HG02571 (cell line): ENCODE results near the gene ALK.
A peak's percentile ranks its signal among the peaks of the same experiment; 100 is the strongest.

Experiments
- ATAC-seq: cut with Tn5 transposase; IDR thresholded peaks from one replicate; pipeline ENCODE4 v1.9.1; 2021; ENCODE audit warnings: mild to moderate bottlenecking, moderate library complexity; ENCODE audit not compliant: unreplicated experiment

ALK gene

DNA sequence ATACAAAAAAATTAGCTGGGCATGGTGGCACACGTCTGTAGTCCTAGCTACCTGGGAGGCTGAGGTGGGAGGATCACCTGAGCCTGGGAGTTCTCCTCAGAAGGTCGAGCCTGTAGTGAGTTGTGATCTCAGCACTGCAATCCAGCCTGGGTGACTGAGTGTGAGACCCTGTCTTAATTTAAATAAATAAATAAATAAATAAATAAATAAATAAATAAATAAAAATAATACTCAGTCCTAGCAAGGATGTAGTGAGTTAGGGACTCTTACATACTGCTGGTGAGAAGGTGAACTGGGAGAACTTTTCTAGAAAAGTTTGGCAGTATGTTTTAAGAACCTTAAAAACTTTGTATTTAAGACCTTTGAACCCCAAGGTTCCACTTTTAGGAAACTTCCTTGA, 576.1 kb downstream of the ALK start:
- no peak for ATAC-seq

DNA sequence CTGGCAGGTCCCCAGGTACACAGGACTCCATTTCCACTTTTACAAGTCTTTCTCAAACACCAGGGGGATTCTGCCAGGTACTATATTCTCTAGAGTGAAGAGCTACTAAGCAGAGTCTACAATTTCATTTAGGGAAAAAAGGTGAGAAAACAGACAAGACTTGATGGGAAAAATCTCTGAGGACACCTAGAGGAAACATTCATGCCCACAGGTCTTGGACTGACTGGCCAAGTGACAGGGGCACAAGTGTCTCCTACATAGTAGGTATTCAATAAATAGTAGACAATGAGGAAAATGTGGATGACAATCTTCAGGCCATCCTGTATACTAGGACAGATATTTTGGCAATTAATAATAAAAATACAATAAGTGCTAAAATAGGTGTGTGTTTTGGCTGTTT, 577.6 kb downstream of the ALK start:
- ATAC-seq = no peak

GRCh38 chr2:29336341-29337241, 584.8 kb downstream of the ALK start:
- no peak for ATAC-seq

DNA sequence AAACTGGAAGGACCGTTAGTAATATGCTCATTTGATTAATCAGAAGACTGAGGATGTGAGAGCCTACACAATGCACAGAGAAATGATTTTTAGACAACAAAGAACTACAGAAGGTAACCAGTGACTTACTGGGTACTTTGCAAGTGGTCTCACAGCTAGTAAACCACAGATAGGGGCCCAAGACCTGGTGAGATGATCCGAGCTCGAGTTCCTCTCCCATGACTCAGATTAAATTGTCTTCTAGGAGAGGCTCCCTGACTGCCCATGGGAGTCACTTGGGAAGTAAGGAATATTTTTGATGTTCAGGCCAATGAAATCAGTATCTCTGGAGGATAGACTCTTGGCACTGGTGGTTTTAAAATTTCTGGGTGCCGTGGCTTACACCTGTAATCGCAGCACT, 586.0 kb downstream of the ALK start:
- ATAC-seq = no peak

DNA sequence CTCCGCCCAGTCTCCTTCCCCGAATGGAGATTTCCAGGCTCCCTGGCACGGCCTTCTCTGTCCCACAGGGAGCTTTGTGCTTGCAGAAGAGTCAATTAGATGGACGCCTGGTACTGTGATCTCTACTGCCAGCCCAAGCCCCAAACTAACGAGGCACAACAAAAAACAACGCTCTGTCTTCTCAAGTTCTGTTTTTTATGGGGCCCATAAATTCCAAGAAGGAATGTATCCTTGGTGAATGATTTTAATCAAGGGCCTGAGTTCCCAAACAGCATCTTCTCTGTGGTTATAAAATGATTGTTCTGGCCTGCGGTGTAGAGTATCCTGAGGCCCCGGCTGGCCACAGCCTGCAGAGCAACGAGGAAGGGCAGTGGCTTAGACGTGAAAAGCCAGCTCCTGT, 586.7 kb downstream of the ALK start:
- ATAC-seq = no peak

- ATAC-seq = no peak
Measured at GRCh38 chr2:29332540-29332939, 588.8 kb downstream of the ALK start.

GRCh38 chr2:29329899-29330298, 591.5 kb downstream of the ALK start:
- ATAC-seq = no peak

GRCh38 chr2:29326926-29327325, 594.5 kb downstream of the ALK start:
- ATAC-seq = no peak

DNA sequence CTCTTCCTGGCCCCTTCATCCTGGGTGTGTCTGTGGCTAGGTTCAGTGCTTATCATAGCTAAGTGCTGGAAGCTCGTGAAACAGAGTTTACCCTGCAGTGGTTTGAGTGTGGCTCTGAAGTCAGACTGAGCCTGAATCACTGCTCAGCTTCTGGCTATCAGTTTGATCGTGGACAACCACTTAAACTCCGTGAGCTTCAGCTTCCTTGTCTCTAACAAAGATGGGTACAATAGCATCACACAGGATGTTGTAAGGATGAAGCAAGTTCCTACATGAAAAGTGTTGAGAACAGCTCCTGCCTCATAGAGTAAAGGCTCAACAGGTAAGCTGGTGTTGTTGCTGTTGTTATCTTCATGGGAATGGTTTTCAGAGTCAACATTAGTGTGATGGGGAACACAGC, 595.8 kb downstream of the ALK start:
- ATAC-seq = no peak

GRCh38 chr2:29323961-29324360, 597.4 kb downstream of the ALK start:
- no peak for ATAC-seq

DNA sequence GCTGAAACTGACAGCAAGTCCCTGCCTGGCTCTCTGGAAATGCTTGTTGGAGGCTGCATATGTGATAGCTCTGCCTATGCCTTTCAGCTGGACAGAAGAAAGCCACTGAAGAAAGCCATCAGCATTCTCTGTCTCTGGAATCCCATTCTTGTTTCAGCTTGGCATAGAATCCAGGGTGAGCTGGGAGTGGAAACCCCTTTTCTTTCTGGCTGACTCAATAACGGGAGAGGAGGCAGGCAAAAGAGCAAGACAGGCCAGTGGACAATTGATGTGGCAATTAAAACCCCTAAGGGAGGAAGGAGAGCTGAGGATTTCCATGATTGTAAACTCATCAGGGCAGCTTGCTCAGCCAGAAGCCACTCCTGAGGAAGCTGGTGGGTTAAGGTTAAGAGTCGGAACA, 598.1 kb downstream of the ALK start:
- ATAC-seq = no peak

- no peak for ATAC-seq
Measured at GRCh38 chr2:29322011-29322410, 599.4 kb downstream of the ALK start.

GRCh38 chr2:29317801-29318485, 603.4 kb downstream of the ALK start:
- ATAC-seq = no peak

DNA sequence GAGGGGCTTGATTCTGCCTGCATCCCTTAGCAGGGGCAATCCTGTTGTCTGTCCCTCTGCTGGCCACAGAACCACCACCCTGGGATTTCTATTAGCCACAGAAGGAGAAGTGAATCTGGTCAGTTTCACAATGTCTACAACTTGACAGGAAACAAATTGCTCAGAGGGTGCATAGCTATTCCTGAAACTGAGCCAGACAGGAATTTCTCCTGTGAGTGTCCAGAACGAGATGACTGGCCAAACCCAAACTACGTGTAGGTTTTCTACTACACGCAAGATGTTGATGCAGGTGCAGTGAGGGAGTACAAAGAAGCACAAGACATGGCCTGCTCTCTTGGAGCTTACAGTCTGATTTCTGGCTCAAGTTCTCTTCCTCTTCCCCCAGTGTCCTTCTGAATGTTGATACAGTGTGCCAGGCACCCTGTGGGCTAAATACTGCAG, 604.3 kb downstream of the ALK start:
- ATAC-seq = no peak

DNA sequence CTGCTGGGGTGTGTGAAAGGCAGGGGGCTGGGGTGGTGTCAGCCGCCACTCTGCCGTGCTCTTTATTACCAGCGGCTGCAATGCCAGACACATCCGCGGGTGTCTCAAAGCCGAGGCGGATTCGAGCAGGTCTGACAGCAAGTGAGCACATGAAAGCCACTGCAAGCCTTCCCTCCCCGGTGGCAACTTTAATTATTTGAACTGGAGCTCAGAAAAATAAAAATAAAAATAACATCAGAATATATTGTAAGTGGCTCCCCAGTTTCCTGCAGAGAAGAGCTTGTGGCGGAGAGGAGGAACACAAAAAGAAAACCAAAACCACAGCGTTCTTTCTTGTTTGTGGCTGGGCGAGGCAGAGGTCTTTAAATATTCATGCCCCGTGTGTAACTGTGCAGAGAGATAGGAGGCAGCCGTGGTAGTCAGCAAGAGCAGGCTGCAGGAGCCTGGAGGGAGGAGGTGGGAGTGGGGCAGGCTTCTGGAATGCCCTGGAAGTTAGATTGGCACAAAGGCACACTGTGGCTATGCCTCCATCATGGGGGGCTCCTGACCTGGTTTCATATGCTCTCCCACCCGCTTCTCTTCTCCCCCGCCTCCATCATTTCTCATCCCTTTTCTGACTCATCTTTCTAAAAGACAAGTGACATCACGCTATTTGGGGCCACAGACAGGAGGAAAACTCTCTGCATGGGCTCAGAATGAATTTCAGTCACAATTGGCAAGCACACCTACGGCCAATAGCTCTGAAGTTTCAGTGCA, 606.4 kb downstream of the ALK start:
- ATAC-seq = peak; percentile 80

GRCh38 chr2:29311458-29311857, 609.9 kb downstream of the ALK start:
- no peak for ATAC-seq

- no peak for ATAC-seq
Measured at GRCh38 chr2:29310650-29311348, 610.6 kb downstream of the ALK start.

GRCh38 chr2:29309090-29310029, 612.0 kb downstream of the ALK start:
- ATAC-seq = no peak

- ATAC-seq = no peak
Measured at GRCh38 chr2:29308366-29308765, 613.0 kb downstream of the ALK start.

DNA sequence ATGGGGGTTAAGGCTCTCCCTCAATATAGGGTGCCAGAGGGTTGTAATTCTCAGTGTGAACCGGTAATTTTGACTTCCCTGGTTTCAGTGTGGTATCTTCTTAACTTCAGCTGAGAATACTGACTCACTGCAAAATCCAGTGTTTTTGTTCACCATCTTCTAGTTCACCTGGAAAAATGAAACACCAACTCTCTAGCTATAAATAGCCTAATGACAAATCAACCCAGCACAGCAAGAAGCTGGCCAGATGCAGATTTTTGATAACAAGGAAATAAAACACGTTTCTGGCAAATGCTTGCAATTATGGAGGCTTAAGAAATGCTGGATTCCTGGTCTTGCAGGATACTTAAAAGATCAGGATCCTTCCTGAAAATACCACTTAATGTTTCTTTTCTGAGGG, 613.9 kb downstream of the ALK start:
- no peak for ATAC-seq
